ENCODE results near the gene GRAMD1B.

GRCh38 chr11:123674297-123674696 is 244.2 kb downstream of the GRAMD1B start:
- no peak for TF ChIP-seq CTCF (IDR thresholded peaks at IDR 0.05)
- TF ChIP-seq POLR2A (IDR thresholded peaks at IDR 0.05), result no peak
